H1 (cell line): ENCODE data around the gene HECTD1. TPM values are rescaled to one million over a fixed set of nuclear protein-coding genes. Genes with fewer than 3 reads are reported as not detected.

Experiments used
- CTCF ChIA-PET: fragments of 300-600 bp; sonication (Branson Sonifier 250); formaldehyde crosslinking; loops from one replicate; lab custom pipeline; 2021; ENCODE audit not compliant: partially characterized antibody; lab: Charles Lee
- POLR2A ChIA-PET: fragments of 300-600 bp; sonication (Branson Sonifier 250); formaldehyde crosslinking; loops from one replicate; lab custom pipeline; 2021; ENCODE audit warnings: inconsistent platforms; ENCODE audit not compliant: partially characterized antibody; lab: Charles Lee
- DNase-seq, 2 experiments: peaks; one replicate each; pipeline versions ENCODE4 v3.0.0 to v3.0.0-alpha.2; 2010 to 2022; ENCODE audit warnings: low spot score in 2 of 2, low read depth in 1 of 2, mixed read lengths in 1 of 2
- FAIRE-seq: peaks from 2 replicates; lab custom pipeline; 2011; peaks lifted over from hg19 to GRCh38; lab: Jason Lieb, UNC
- H2AFZ ChIP-seq: 2 replicates; pipeline ENCODE4 v1.8.1; 2012; ENCODE audit warnings: low read length, inconsistent platforms
- H2AK5ac ChIP-seq: 2 replicates; pipeline ENCODE4 v1.6.1; 2013; ENCODE audit warnings: low read depth, low read length
- H2BK120ac ChIP-seq: replicated peaks from 2 replicates; pipeline ENCODE3; 2013; ENCODE audit warnings: low read depth, low read length, inconsistent platforms
- H2BK12ac ChIP-seq: 2 replicates; pipeline ENCODE4 v1.6.1; 2013; ENCODE audit warnings: low read depth, low read length
- H2BK15ac ChIP-seq: 2 replicates; pipeline ENCODE4 v1.6.1; 2013; ENCODE audit warnings: low read length
- H2BK20ac ChIP-seq: 2 replicates; pipeline ENCODE4 v1.6.1; 2013; ENCODE audit warnings: low read length
- H2BK5ac ChIP-seq: 2 replicates; pipeline ENCODE4 v1.6.1; 2013; ENCODE audit warnings: low read depth, low read length
- H3K14ac ChIP-seq: 2 replicates; pipeline ENCODE4 v1.6.1; 2013; ENCODE audit warnings: inconsistent platforms; ENCODE audit not compliant: insufficient read length
- H3K18ac ChIP-seq: 2 replicates; pipeline ENCODE4 v1.6.1; 2013; ENCODE audit warnings: low read length; ENCODE audit errors: extremely low read depth
- H3K23ac ChIP-seq: 2 replicates; pipeline ENCODE4 v1.6.1; 2013; ENCODE audit warnings: inconsistent platforms; ENCODE audit not compliant: insufficient read length
- H3K23me2 ChIP-seq: 2 replicates; pipeline ENCODE4 v1.6.1; 2013; ENCODE audit warnings: low read depth, low read length
- H3K27ac ChIP-seq: 2 replicates; pipeline ENCODE4 v1.6.1; 2011; ENCODE audit warnings: low read depth, low read length, inconsistent platforms
- H3K27me3 ChIP-seq, 4 experiments: replicated peaks in 1 of 4; 1 replicate in 1 of 4; 2 replicates in 3 of 4; pipeline versions ENCODE4 v1.6.1 to v1.8.1; 2011 to 2013; ENCODE audit warnings: low read length in 3 of 4, mild to moderate bottlenecking in 3 of 4, inconsistent platforms in 2 of 4, mixed read lengths in 2 of 4, moderate library complexity in 1 of 4; ENCODE audit not compliant: control insufficient read depth in 3 of 4, insufficient read depth in 3 of 4; ENCODE audit errors: extremely low read depth in 1 of 4
- H3K36me3 ChIP-seq, 4 experiments: 2 replicates each; pipeline versions ENCODE4 v1.6.1 to v1.8.1; 2011 to 2013; ENCODE audit warnings: mild to moderate bottlenecking in 4 of 4, low read length in 3 of 4, moderate library complexity in 2 of 4, control low read depth in 1 of 4, inconsistent platforms in 1 of 4; ENCODE audit not compliant: insufficient read depth in 4 of 4, control insufficient read depth in 2 of 4
- H3K4ac ChIP-seq: replicated peaks from 2 replicates; pipeline ENCODE3; 2013; ENCODE audit warnings: low read length, low read depth, mixed read lengths, inconsistent platforms; ENCODE audit not compliant: insufficient read length
- H3K4me1 ChIP-seq, 4 experiments: replicated peaks in 1 of 4; 1 replicate in 1 of 4; 2 replicates in 3 of 4; pipeline versions ENCODE4 v1.6.1 to v1.8.1; 2011 to 2013; ENCODE audit warnings: low read length in 3 of 4, inconsistent platforms in 2 of 4, mixed read lengths in 1 of 4; ENCODE audit not compliant: insufficient read depth in 4 of 4, control insufficient read depth in 3 of 4
- H3K4me2 ChIP-seq, 2 experiments: 2 replicates each; pipeline versions ENCODE4 v1.6.1 to v1.8.1; 2011 to 2013; ENCODE audit warnings: low read depth in 2 of 2, low read length in 2 of 2, control low read depth in 1 of 2, inconsistent platforms in 1 of 2, mild to moderate bottlenecking in 1 of 2; ENCODE audit not compliant: insufficient read depth in 1 of 2
- H3K4me3 ChIP-seq, 4 experiments: fragments of 200-600, 300-600 bp in 1 of 4; sonication (generic), shearing (Covaris generic), sonication (Bioruptor Twin) in 1 of 4; 2 replicates each; pipeline versions ENCODE4 v1.5.1 to v1.8.1; 2011 to 2016; ENCODE audit warnings: low read length in 4 of 4, low read depth in 3 of 4, control low read depth in 2 of 4, inconsistent platforms in 2 of 4, mild to moderate bottlenecking in 2 of 4, mixed read lengths in 1 of 4, moderate library complexity in 1 of 4; ENCODE audit not compliant: insufficient read depth in 2 of 4; ENCODE audit errors: extremely low read depth in 1 of 4
- H3K56ac ChIP-seq: replicated peaks from 2 replicates; pipeline ENCODE3; 2013; ENCODE audit warnings: low read depth, mild to moderate bottlenecking, mixed read lengths, low read length, inconsistent platforms; ENCODE audit not compliant: insufficient read length
- H3K79me1 ChIP-seq: 2 replicates; pipeline ENCODE4 v1.6.1; 2013; ENCODE audit warnings: low read depth, low read length, control low read depth
- H3K79me2 ChIP-seq, 2 experiments: 2 replicates each; pipeline versions ENCODE4 v1.6.1 to v1.8.1; 2012 to 2013; ENCODE audit warnings: low read length in 2 of 2, mild to moderate bottlenecking in 2 of 2, inconsistent platforms in 1 of 2; ENCODE audit not compliant: insufficient read depth in 2 of 2, control insufficient read depth in 1 of 2
- H3K9ac ChIP-seq, 4 experiments: replicated peaks in 1 of 4; 1 replicate in 1 of 4; 2 replicates in 3 of 4; pipeline versions ENCODE4 v1.6.1 to v1.8.1; 2011 to 2013; ENCODE audit warnings: low read depth in 3 of 4, low read length in 3 of 4, control low read depth in 2 of 4, mild to moderate bottlenecking in 2 of 4, moderate library complexity in 2 of 4, inconsistent platforms in 1 of 4; ENCODE audit errors: extremely low read depth in 1 of 4
- H3K9me3 ChIP-seq, 2 experiments: 2 replicates each; pipeline versions ENCODE4 v1.6.1 to v1.8.1; 2012 to 2013; ENCODE audit warnings: mild to moderate bottlenecking in 2 of 2, moderate library complexity in 2 of 2, control low read depth in 1 of 2, inconsistent platforms in 1 of 2, low read depth in 1 of 2, low read length in 1 of 2, mixed read lengths in 1 of 2; ENCODE audit not compliant: insufficient read depth in 2 of 2
- H4K20me1 ChIP-seq, 2 experiments: replicated peaks in 1 of 2; 2 replicates each; pipeline versions ENCODE3 to v1.8.1; 2011 to 2013; ENCODE audit warnings: inconsistent platforms in 2 of 2, low read length in 2 of 2, mild to moderate bottlenecking in 1 of 2; ENCODE audit not compliant: insufficient read depth in 2 of 2, control insufficient read depth in 1 of 2
- H4K5ac ChIP-seq: 2 replicates; pipeline ENCODE4 v1.6.1; 2013; ENCODE audit warnings: low read length, low read depth, mixed read lengths, inconsistent platforms; ENCODE audit not compliant: insufficient read length
- H4K8ac ChIP-seq: 2 replicates; pipeline ENCODE4 v1.8.0; 2013; ENCODE audit warnings: mild to moderate bottlenecking, moderate library complexity, low read length, inconsistent platforms; ENCODE audit not compliant: insufficient read depth; ENCODE audit errors: extremely low read depth
- H4K91ac ChIP-seq: replicated peaks from 2 replicates; pipeline ENCODE3; 2013; ENCODE audit warnings: low read length, mixed read lengths, inconsistent platforms; ENCODE audit not compliant: insufficient read length
- BCL11A ChIP-seq, 2 experiments: IDR thresholded peaks; one replicate each; pipeline ENCODE4 v1.6.1; 2011; ENCODE audit warnings: low read depth in 2 of 2, low read length in 2 of 2, mild to moderate bottlenecking in 2 of 2
- CHD2 ChIP-seq: IDR thresholded peaks from 2 replicates; pipeline ENCODE4 v1.6.1; 2012; ENCODE audit warnings: low read length, improper control_type of control experiment
- GTF2F1 ChIP-seq: IDR thresholded peaks from 2 replicates; pipeline ENCODE4 v1.6.1; 2012; ENCODE audit warnings: low read depth, low read length, improper control_type of control experiment, borderline replicate concordance
- MAFK ChIP-seq: IDR thresholded peaks from 2 replicates; pipeline ENCODE4 v1.6.1; 2012; ENCODE audit warnings: low read depth, mild to moderate bottlenecking, improper control_type of control experiment, low read length
- MAX ChIP-seq: IDR thresholded peaks from 2 replicates; pipeline ENCODE4 v1.6.1; 2012; ENCODE audit warnings: inconsistent platforms
- NRF1 ChIP-seq: IDR thresholded peaks from 2 replicates; pipeline ENCODE4 v1.6.1; 2011; ENCODE audit warnings: mild to moderate bottlenecking, low read depth, low read length, improper control_type of control experiment
- RAD21 ChIP-seq, 2 experiments: IDR thresholded peaks in 1 of 2; conservative IDR thresholded peaks in 1 of 2; 2 replicates each; pipeline ENCODE4 v1.6.1; 2011; ENCODE audit warnings: low read depth in 2 of 2, low read length in 2 of 2, improper control_type of control experiment in 1 of 2, inconsistent platforms in 1 of 2, mild to moderate bottlenecking in 1 of 2, moderate library complexity in 1 of 2
- RBBP5 ChIP-seq: IDR thresholded peaks from 2 replicates; pipeline ENCODE4 v1.7.1; 2012; ENCODE audit warnings: low read depth, mild to moderate bottlenecking, inconsistent platforms, low read length, moderate library complexity, borderline replicate concordance
- TEAD4 ChIP-seq: IDR thresholded peaks from 2 replicates; pipeline ENCODE4 v1.6.1; 2012; ENCODE audit warnings: low read depth, low read length, inconsistent platforms, mixed read lengths
- WGBS, 2 experiments: shearing (Covaris generic) in 1 of 2; methylation state at CpG; one replicate each; pipeline versions ENCODE4 v1.1.6 to v1.1.7; 2013 to 2015; ENCODE audit warnings: low lambda C conversion rate in 2 of 2, mixed read lengths in 2 of 2, inconsistent platforms in 1 of 2, low coverage in 1 of 2, missing lambda C conversion rate in 1 of 2; ENCODE audit not compliant: insufficient replicate concordance in 2 of 2, insufficient coverage in 1 of 2, insufficient read length in 1 of 2; ENCODE audit errors: extremely low coverage in 1 of 2, missing lambda C conversion rate in 1 of 2; 5-methylcytosine and 5-hydroxymethylcytosine counted together
- polyA plus RNA-seq, 7 experiments: library from polyadenylated mRNA; depleted of rRNA in 3 of 7; stranded (reverse) in 5 of 7; unstranded in 2 of 7; fragments of >200 nt in 5 of 7; fragments of 200-250 nt in 2 of 7; gene quantifications; 1 replicate in 5 of 7; 2 replicates in 1 of 7; 4 replicates in 1 of 7; pipeline versions ENCODE4 v1.2.1 to v1.2.3, GENCODE V29; 2011 to 2013; ENCODE audit warnings: missing spikeins in 2 of 7, mixed read lengths in 2 of 7
- total RNA-seq: library from RNA; stranded (reverse); fragmentation: NEBNext Ultra II Directional; extraction: Animal tissue kit (Norgen Biotek cat#: 25700); gene quantifications from 2 replicates; pipeline ENCODE4 v1.2.1, GENCODE V29; 2021

Gene HECTD1
- total and polyA plus RNA-seq, 2 of the 8 experiments (the other 6 are each of a cell fraction or from before 2014, with no cell fraction given) = 44.7 to 105 TPM

GRCh38 chr14:31208546-31209424 lies 1.2 kb upstream of the HECTD1 start:
- peak overlapping the region; percentile 100 for H4K91ac ChIP-seq
- WGBS, 2 experiments = 86% methylated on average over 16 of the region's 16 CpGs; no CpG with 5 or more reads in 1 of the 2 experiments
- no peak overlapping the region for H3K56ac ChIP-seq
- H3K4me1 ChIP-seq = peaks cover 0 to 1% (median 0%) of the 10 kb centered on the region in 4 experiments; a peak in 1 of 7 replicates
- H2BK120ac ChIP-seq = peak overlapping the region; percentile 90
- FAIRE-seq (no peak), DNase-seq (no peak)
- peak overlapping the region; percentile 55; the same call in 1 of the 2 replicates for H2BK20ac ChIP-seq
- no peak overlapping the region for H2AK5ac ChIP-seq
- H3K4ac ChIP-seq = no peak overlapping the region
- H3K18ac ChIP-seq = peak overlapping the region; percentile 98; the same call in 1 of the 2 replicates
- H4K5ac ChIP-seq = no peak overlapping the region
- H3K79me2 ChIP-seq = peaks cover 4 to 31% of the 10 kb centered on the region in 2 experiments; a peak in 3 of 4 replicates
- H2BK15ac ChIP-seq = 0 out of 2 replicates have a peak overlapping the region, but pooled peaks have one; percentile 92
- peak overlapping the region; percentile 73 to 99 (median 80) for H3K4me3 ChIP-seq
- peak overlapping the region; percentile 93 to 98 for H3K4me2 ChIP-seq
- no peak overlapping the region for H4K8ac ChIP-seq
- no peak overlapping the region for H3K27ac ChIP-seq
- peak overlapping the region in 2 of 4 experiments; percentile 92 to 98; a peak in 4 of 7 replicates for H3K9ac ChIP-seq
- no peaks in the 10 kb centered on the region for H3K79me1 ChIP-seq
- no peak overlapping the region for H3K23ac ChIP-seq
- no peak overlapping the region; the same call in 1 of the 2 replicates for H2BK12ac ChIP-seq
- peak overlapping the region; percentile 99 for H2BK5ac ChIP-seq
- peaks cover 3 to 8% of the 10 kb centered on the region in 2 experiments for H4K20me1 ChIP-seq
- no peaks in the 10 kb centered on the region for H3K9me3 ChIP-seq
- H3K27me3 ChIP-seq = no peaks in the 10 kb centered on the region
- CTCF ChIA-PET = interaction anchor here (0.6 to 3.3 kb wide), 13 partner anchors 9 to 1219 kb away, joined by 3 to 15 read pairs (median 4); no protein-coding TSS in a partner anchor
- no peak overlapping the region for H3K14ac ChIP-seq
- H3K23me2 ChIP-seq = peaks cover 10% of the 10 kb centered on the region
- peak overlapping the region; percentile 90 for H2AFZ ChIP-seq
- POLR2A ChIA-PET = interaction anchor here (0.9 to 4.0 kb wide), 11 partner anchors 8 to 182 kb away, joined by 3 to 23 read pairs (median 4); partner anchors contain the start of gene STRN3
- peaks cover 0 to 5% (median 0%) of the 10 kb centered on the region in 4 experiments; a peak in 1 of 8 replicates for H3K36me3 ChIP-seq
- TF ChIP-seq RAD21 (IDR thresholded peaks at IDR 0.05 in 1 of 2, conservative IDR thresholded peaks at IDR 0.05 in 1 of 2; ENCODE audit: low read depth in 2 of 2, low read length in 2 of 2) (no peak), TEAD4 (no peak), MAX (no peak), MAFK (no peak), NRF1 (no peak), CHD2 (no peak), GTF2F1 (no peak), BCL11A (IDR thresholded peaks at IDR 0.05; ENCODE audit: low read depth in 2 of 2, low read length in 2 of 2) (no peak), RBBP5 (no peak)
